Subcutaneous adipose tissue (tissue), 4 donors: Measurements from ENCODE around the gene TMEM95. TPM values are rescaled to one million over a fixed set of nuclear protein-coding genes. Genes with fewer than 3 reads are reported as not detected.

Experiments
- total RNA-seq, 4 donors: library from RNA; depleted of rRNA; stranded (reverse); fragments of >200 nt; gene quantifications; one replicate each; pipeline ENCODE4 v1.1.0, GENCODE V29; 2016
- TF ChIP-seq, protein P1 (sequence below): fragments of 450-650 bp; IDR thresholded peaks from one replicate; pipeline ENCODE4 v1.5.1; 2016; ENCODE audit warnings: low read depth, mild to moderate bottlenecking, control low read depth, antibody characterized with exemption, moderate library complexity

The TMEM95 gene
- total RNA-seq, 4 donors from 2014 or later = not detected

DNA sequence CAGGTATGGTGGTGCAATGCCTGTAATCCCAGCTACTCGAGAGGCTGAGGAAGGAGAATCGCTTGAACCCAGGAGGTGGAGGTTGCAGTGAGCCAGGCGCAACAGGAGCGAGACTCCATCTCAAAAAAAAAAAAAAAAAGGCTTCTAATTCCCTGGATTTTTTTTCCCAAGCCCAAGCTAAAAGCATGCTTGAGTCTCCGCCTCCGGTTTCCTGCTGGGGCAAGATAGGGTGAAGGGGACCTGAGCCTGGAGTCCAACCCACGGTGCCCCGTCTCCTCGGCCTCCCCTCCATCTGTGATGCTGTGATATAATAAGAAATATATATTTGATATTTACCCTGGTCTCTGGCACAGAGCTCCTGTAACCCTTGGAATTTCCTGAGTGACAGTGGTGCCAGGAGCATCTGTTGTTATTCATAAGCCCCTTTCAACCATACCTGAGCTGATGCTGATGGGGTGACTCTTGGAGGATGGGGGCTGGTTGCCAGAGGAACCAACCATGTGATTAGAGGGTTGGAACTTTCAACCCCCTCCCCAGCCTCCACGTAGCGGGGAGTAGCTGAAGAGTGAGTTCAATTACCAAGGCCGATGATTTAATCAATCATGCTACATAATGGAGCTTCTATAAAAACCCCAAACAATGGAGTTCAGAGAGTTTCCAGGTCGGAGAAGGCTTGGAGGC, 13.1 kb downstream of the TMEM95 start:
- TF ChIP-seq, protein P1, sequence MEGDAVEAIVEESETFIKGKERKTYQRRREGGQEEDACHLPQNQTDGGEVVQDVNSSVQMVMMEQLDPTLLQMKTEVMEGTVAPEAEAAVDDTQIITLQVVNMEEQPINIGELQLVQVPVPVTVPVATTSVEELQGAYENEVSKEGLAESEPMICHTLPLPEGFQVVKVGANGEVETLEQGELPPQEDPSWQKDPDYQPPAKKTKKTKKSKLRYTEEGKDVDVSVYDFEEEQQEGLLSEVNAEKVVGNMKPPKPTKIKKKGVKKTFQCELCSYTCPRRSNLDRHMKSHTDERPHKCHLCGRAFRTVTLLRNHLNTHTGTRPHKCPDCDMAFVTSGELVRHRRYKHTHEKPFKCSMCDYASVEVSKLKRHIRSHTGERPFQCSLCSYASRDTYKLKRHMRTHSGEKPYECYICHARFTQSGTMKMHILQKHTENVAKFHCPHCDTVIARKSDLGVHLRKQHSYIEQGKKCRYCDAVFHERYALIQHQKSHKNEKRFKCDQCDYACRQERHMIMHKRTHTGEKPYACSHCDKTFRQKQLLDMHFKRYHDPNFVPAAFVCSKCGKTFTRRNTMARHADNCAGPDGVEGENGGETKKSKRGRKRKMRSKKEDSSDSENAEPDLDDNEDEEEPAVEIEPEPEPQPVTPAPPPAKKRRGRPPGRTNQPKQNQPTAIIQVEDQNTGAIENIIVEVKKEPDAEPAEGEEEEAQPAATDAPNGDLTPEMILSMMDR = no peak

DNA sequence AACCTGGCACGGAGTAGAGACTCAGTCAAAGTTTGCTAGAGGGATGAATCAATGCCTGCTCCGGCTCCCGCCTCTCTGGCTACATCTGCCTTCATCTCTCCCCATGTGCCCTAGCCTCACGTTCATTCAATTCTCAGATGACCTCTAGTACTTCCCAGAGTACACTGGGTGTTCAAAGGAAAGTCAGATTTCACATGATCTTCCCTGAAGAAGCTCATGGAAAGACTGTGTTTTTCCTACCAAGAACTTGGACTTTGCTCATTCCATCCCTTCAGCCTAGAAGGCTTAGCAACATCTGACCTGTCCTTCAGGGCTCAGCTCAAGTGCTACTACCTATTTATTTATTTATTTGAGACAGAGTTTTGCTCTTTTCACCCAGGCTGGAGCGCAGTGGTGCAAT, 14.9 kb downstream of the TMEM95 start:
- TF ChIP-seq, protein P1 = no peak

DNA sequence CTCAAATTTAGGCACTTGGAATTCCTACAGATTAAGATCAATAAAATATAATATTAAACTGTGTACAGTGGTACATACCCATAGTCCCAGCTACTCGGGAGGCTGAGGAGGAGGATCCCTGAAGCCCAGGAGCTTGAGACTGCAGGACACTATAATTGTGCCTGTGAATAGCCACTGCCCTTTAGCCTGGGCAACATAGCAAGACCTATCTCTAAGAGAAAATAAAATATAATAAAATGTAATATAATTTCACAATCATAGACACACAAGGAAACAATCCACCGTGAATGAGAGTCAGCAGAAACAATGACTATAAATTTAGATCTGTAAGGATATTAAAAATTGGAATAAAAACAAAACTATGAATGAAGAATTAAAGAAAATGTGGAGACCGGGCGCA, 15.9 kb downstream of the TMEM95 start:
- TF ChIP-seq, protein P1 = no peak

DNA sequence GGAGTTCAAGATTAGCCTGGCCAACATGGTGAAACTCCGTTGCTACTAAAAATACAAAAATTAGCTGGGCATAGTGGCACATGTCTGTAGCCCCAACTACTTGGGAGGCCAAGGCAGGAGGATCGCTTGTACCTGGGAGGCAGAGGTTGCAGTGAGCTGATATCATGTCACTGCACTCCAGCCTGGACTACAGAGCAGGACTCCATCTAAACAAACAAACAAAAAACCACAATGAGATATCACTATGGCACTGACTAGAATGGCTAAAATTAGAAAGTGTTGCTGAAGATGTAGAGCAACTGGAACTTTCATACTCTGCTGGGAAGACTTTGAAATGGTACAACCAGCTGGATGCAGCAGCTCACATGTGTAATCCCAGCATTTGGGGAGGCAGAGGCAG, 19.4 kb downstream of the TMEM95 start:
- TF ChIP-seq, protein P1 = no peak

DNA sequence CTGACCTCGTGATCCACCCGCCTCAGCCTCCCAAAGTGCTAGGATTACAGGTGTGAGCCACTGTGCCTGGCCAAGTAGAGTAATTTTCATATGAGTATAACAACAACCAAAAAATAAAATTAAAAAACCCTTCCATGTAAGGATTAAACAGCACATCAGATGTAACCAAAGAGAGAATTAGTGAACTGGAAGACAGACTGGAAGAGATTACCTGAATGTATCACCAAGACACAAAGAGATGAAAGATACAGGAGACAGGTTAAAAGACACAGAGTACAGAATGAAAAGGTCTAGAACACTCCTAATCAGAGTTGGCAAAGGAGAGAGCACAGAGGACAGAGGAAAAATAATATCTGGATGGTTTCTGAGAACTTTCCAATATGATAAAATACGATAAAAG, 24.2 kb downstream of the TMEM95 start:
- TF ChIP-seq, protein P1 = no peak

DNA sequence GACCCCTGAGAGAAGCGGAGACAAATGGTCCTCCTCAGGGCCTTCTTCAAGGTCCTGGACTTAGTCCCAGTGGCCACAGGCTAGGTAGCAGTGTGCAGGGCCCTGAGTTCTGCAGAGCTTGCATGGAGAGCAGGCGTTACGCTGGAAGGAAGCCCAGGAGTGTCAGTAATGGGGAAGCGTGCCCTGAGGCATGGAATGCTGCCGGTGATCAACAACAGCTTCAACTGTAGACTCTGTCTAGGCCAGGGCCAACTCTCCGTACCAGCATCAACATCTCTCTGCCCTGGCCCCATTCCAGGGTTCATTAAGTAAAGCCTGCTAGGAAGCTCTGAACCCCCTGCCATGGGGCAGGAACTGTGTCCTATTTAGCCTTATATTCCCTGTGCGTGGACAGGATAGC, 25.4 kb downstream of the TMEM95 start:
- TF ChIP-seq, protein P1 = no peak

DNA sequence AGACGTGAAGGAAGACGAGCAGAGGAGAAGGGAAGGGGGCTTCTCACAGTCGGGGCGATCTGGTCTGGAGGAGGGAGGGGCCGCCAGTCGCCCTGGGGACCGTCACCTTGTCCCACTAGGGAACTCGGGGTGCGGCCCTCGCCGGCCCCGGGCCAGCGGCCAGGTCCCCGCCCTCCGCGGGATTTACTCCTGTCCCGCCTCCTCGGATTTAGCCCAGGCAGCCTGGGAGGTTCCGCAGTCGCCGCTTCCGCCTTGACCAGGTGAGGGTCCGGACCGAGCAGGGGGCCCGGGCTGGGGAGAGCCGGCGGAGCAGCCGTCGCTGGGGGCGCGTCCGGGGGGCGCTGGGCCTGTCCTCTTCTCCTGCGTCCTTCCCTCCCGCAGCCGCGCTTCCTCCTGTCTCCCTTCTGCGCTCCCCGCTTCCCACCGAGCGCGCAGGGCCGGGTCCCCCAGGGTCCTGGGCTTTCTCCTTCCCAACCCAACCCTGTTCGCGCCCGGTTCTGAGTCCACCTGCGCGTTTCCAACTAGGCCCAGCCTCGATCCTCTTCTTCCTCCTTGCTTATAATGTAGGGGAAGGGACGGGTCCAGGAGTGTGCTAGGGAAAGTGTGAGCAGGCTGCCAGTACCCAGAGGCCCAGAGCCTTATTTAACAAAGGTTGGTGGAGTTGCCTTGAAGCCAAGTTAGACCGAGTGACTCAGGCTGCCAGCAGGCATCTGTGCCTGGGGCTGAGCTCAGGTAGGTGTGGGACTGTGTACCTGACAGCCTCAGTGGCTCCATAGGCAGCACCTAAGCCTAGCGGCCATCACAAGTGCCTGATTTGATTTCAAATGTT, 26.1 kb downstream of the TMEM95 start, which contains the start of gene TNK1:
TNK1 (plus strand) TSS at position 235 of the 829 bp plus-strand sequence. CDS start 1,838 bp downstream, outside the sequence.
- TF ChIP-seq, protein P1 = no peak
